Heart left ventricle (tissue), 16 donors: Measurements from ENCODE around the gene SORCS2. TPM values are rescaled to one million over a fixed set of nuclear protein-coding genes. Genes with fewer than 3 reads are reported as not detected.
A peak's percentile ranks its signal among the peaks of the same experiment; 100 is the strongest.

ENCODE experiments used
- ATAC-seq, 4 donors: fragments of 200-7000 bp; cut with Tn5 transposase; one replicate each; pipeline ENCODE4 v1.9.1; 2020 to 2022; ENCODE audit warnings: moderate library complexity in 4 of 4, mild to moderate bottlenecking in 3 of 4, moderate number of reproducible peaks in 1 of 4
- DNase-seq, 5 donors: peaks; one replicate each; pipeline ENCODE4 v3.0.0-alpha.2; 2020
- H3K27ac ChIP-seq, 12 donors: fragments of 200-600 bp; sonication (generic) in 4 of 12; one replicate each; pipeline versions ENCODE4 v1.5.0 to v1.8.0; 2016 to 2022; ENCODE audit warnings: mild to moderate bottlenecking in 2 of 12
- H3K27me3 ChIP-seq, 9 donors: fragments of 200-600 bp; sonication (generic) in 2 of 9; one replicate each; pipeline versions ENCODE4 v1.5.1 to v1.8.0; 2016 to 2022; ENCODE audit warnings: mild to moderate bottlenecking in 3 of 9
- H3K36me3 ChIP-seq, 9 donors: fragments of 200-600 bp; sonication (generic) in 2 of 9; one replicate each; pipeline versions ENCODE4 v1.5.0 to v1.8.0; 2018 to 2022; ENCODE audit warnings: mild to moderate bottlenecking in 2 of 9
- H3K4me1 ChIP-seq, 12 donors: fragments of 200-600 bp; sonication (generic) in 4 of 12; one replicate each; pipeline versions ENCODE4 v1.5.0 to v1.8.0; 2016 to 2022; ENCODE audit warnings: mild to moderate bottlenecking in 3 of 12
- H3K4me3 ChIP-seq, 12 donors: fragments of 200-600 bp; sonication (generic) in 4 of 12; one replicate each; pipeline versions ENCODE4 v1.5.0 to v1.8.0; 2017 to 2022; ENCODE audit warnings: mild to moderate bottlenecking in 9 of 12, moderate library complexity in 4 of 12
- H3K9me3 ChIP-seq, 12 donors: fragments of 200-600 bp; sonication (generic) in 4 of 12; one replicate each; pipeline versions ENCODE4 v1.5.0 to v1.8.0; 2016 to 2022; ENCODE audit warnings: mild to moderate bottlenecking in 1 of 12
- POLR2A ChIP-seq, 2 donors: fragments of 450-650 bp; IDR thresholded peaks; one replicate each; pipeline ENCODE4 v1.6.1; 2017; ENCODE audit warnings: antibody characterized with exemption in 2 of 2, mild to moderate bottlenecking in 2 of 2, moderate library complexity in 2 of 2
- WGBS, 4 donors: extraction: QIAGEN DNeasy Blood & Tissue Kit in 2 of 4; methylation state at CpG; one replicate each; pipeline versions ENCODE4 v1.1.5 to v1.1.7; 2013 to 2018; 5-methylcytosine and 5-hydroxymethylcytosine counted together
- intact Hi-C, 10 donors: fragments of 100-400 bp; cut with DNase I; formaldehyde crosslinking; loops; one replicate each; pipeline versions ENCODE4 v1.11.1 to v1.14.2; 2022
- polyA plus RNA-seq, 2 donors: library from polyadenylated mRNA; stranded (reverse); fragments of 200-250 nt; gene quantifications; one replicate each; pipeline ENCODE4 v1.2.3, GENCODE V29; 2013
- total RNA-seq, 9 donors: library from RNA; depleted of rRNA in 2 of 9; stranded (reverse); fragments of >200 nt in 2 of 9; fragmentation: NEBNext Ultra II Directional in 3 of 9; extraction: Animal tissue kit (Norgen Biotek cat#: 25700) in 3 of 9; gene quantifications; one replicate each; pipeline versions ENCODE4 v1.1.0 to v1.2.4, GENCODE V29; 2016 to 2023
- TF ChIP-seq, protein P1 (sequence below), 12 donors: fragments of 200-600 bp; sonication (generic) in 4 of 12; IDR thresholded peaks; one replicate each; pipeline versions ENCODE4 v1.5.0 to v1.8.0; 2018 to 2022; ENCODE audit warnings: antibody characterized with exemption in 12 of 12, mild to moderate bottlenecking in 5 of 12
- donor health status: ischemic (EF 13 %, LVEDD 7.1; RV severe dilation, severe dysfunction).
- donor health status: healthy with polysubstance abuse.
- donor health status: DM: no; HTN: yes; CAD: no.
- donor health status: DM: no; HTN: no; CAD: no.
- donor health status: ischemic (EF 25% LVEDD 6.9; RV normal size, moderate dysfunction).
- donor health status: ischemic (EF 25% LVEDD 5.7; RV mildly dilated, moderate dysfunction).
- donor health status: healthy.
- donor health status: DM: yes; HTN: yes; CAD: no.
- donor health status: ischemic (EF 35%, LVEDD 5.7; RV mildly dilated, moderate dysfunction).
- donor health status: nonischemic (EF 11% LVEDD 7.7; RV severe dilation, severe dysfunction).
- donor health status: DM: yes; HTN: yes; CAD: no.
- donor health status: PGD.
- donor health status: ischemic (EF 29% LVEDD 5.4; RV normal size, mild dysfunction).
- donor health status: nonischemic (EF 23%, LVEDD 6.1; RV moderate dilation, normal function).

SORCS2 gene
- total and polyA plus RNA-seq, 11 donors = 0.28 to 5.5 (median 2.4) TPM

DNA sequence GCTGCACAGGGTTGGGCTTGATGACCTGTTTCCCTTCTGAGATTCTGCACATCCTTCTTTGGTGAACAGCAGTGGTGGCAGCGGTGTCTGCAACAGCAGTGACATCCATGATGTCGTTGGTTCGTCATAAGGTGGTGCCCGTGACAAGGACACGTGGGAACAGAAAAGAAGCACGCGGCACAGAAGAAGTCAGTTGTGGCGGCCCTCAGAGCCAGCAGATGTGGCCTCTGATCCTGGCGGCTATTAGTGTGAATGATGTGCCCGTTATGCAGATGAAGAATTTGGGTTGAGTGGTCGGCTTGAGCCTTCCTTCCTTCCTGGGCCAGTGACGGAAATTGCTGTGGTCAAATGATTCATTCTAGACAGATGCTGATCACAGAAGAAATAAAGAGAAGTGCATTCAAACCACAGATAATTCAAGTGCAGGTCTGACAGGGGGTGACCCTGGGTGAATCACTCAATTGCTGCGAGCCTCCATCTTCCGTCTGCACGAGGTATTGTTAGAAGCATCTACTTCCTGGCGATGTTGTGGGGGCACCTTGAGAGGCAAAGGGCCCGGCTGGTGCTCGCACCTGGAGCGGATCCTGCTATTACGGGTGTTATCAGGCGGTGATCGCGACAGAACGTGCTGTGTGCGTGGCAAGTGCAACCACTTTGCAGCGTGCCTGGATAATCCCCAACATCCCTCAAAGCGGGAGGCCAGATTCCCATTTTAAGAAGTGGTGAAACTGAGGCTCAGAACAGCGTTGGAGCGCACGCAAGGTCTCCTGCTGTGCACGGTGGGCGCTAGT, 457.6 kb downstream of the SORCS2 start:
- Histone ChIP-seq H3K4me1 (peaks cover 0 to 79% (median 0%) of the 10 kb centered on the region in 12 donors), H3K9me3 (peaks cover 0 to under 1% (median 0%) of the 10 kb centered on the region in 12 donors), H3K4me3 (no peak overlapping the region), H3K27ac (peak overlapping the region in 1 of 12 donors; percentile 79), H3K36me3 (no peaks in the 10 kb centered on the region), H3K27me3 (peaks cover 0 to 25% (median 3%) of the 10 kb centered on the region in 9 donors)
- intact Hi-C loops = no loop called here
- TF ChIP-seq, protein P1, sequence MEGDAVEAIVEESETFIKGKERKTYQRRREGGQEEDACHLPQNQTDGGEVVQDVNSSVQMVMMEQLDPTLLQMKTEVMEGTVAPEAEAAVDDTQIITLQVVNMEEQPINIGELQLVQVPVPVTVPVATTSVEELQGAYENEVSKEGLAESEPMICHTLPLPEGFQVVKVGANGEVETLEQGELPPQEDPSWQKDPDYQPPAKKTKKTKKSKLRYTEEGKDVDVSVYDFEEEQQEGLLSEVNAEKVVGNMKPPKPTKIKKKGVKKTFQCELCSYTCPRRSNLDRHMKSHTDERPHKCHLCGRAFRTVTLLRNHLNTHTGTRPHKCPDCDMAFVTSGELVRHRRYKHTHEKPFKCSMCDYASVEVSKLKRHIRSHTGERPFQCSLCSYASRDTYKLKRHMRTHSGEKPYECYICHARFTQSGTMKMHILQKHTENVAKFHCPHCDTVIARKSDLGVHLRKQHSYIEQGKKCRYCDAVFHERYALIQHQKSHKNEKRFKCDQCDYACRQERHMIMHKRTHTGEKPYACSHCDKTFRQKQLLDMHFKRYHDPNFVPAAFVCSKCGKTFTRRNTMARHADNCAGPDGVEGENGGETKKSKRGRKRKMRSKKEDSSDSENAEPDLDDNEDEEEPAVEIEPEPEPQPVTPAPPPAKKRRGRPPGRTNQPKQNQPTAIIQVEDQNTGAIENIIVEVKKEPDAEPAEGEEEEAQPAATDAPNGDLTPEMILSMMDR (IDR thresholded peaks at IDR 0.05) = no peak
- TF ChIP-seq POLR2A (IDR thresholded peaks at IDR 0.05) = no peak
- DNase-seq (no peak), ATAC-seq (peak in 3 of 4 donors; percentile 21 to 44 (median 23))
- WGBS, 4 donors = 75 to 83% (median 76%) methylated on average over 27 to 32 of the region's 32 CpGs

DNA sequence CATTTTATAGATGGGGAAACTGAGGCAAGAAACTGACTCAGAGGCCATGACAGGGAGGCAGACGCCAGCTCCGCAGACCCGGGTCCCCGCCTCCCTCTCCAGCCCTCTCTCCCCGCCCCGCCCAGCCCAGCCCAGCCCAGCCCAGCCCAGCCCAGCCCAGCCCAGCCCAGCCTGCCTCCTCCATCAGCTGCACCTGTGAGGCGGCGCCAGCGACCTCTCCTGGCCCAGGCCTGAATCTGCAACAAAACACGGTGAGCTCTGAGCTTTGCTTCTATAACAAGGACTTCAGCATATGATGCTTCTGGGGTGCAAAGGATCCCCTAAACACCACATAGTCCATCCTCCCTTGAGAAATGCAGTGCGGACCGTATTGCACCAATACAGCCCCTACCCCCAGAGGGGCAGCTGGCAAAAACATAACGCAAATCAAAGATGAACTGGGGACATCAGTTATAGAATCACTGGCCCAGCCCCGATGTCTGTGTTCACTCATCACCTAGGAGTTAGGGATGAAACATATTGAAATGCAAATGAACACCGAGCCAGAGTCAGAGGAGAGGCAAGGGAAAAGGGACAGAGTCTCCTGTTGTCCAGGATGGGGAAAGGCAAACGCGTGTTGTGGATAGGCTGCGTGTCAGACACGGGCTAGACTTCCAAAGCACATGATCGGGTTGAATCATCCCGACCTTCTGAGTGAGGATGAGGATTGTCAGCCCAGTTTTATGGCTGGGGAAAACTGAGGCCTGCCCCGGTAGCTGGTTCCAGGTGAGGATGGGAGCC, 458.5 kb downstream of the SORCS2 start:
- intact Hi-C loops = no loop called here
- 53 to 68% (median 57%) methylated on average over 13 to 22 of the region's 22 CpGs for WGBS, 4 donors
- no peaks in the 10 kb centered on the region for H3K36me3 ChIP-seq
- no peaks in the 10 kb centered on the region for H3K9me3 ChIP-seq
- ATAC-seq = no peak
- H3K4me1 ChIP-seq = peaks cover 0 to 76% (median 0%) of the 10 kb centered on the region in 12 donors
- H3K4me3 ChIP-seq = no peak overlapping the region
- TF ChIP-seq, protein P1 (IDR thresholded peaks at IDR 0.05) = no peak
- no peak for TF ChIP-seq POLR2A (IDR thresholded peaks at IDR 0.05)
- H3K27me3 ChIP-seq = peaks cover 0 to 31% (median 3%) of the 10 kb centered on the region in 9 donors
- DNase-seq = no peak
- H3K27ac ChIP-seq = no peak overlapping the region

DNA sequence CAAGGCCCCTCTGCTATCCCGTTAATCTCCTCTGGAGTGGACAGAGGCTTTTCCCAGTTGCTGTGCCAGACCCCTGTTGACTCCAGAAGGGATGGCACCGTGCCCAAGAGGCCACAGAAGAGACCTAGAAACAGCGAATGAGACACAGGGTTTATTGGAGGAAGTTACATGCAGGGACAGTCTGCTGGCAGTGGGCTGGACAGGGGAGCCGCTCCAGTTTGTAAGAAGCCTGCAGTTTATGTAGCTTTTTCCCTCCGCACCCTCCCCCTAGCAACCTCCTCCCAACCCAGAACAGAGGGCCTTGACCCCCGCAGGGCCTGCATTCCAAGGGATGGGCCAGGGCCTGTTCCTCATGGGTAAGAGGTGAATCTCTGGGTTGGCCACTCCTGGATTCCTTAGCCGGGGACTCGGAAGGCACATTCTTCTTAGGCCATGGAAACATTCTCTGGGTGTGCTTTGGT, 459.2 kb downstream of the SORCS2 start:
- H3K27ac ChIP-seq = peak overlapping the region in 1 of 12 donors; percentile 20
- intact Hi-C loops = no loop called here
- no peaks in the 10 kb centered on the region for H3K9me3 ChIP-seq
- DNase-seq (peak in 1 of 5 donors; percentile 54), ATAC-seq (no peak)
- TF ChIP-seq, protein P1 (IDR thresholded peaks at IDR 0.05) = no peak
- TF ChIP-seq POLR2A (IDR thresholded peaks at IDR 0.05) = no peak
- H3K27me3 ChIP-seq = peaks cover 0 to 37% (median 3%) of the 10 kb centered on the region in 9 donors
- no peaks in the 10 kb centered on the region for H3K36me3 ChIP-seq
- H3K4me3 ChIP-seq = no peak overlapping the region
- peaks cover 0 to 69% (median 0%) of the 10 kb centered on the region in 12 donors for H3K4me1 ChIP-seq
- WGBS, 4 donors = 64 to 75% (median 68%) methylated on average over 7 to 8 of the region's 8 CpGs

DNA sequence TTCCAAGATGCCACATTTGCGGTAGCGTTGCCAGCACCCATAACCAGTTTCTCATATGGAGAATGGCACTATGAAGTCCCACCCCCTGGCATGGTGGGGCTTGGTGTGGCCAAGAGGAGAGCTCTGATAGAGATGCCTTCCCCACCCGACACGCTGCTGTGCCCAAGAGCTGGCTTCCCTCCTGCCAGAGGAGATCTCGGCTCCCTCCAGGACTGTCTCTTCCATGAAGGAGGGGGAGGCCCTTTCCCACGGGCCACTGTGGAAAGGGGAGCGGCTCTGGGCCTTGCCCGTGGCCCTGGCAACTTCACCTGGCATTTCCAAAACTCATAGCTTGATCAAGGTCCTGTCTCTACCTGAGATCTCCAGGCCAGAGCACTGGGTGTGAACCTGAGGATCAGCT, 459.7 kb downstream of the SORCS2 start:
- no peak for DNase-seq
- ATAC-seq = no peak
- TF ChIP-seq, protein P1 (IDR thresholded peaks at IDR 0.05) = no peak
- TF ChIP-seq POLR2A (IDR thresholded peaks at IDR 0.05) = no peak
- WGBS, 4 donors = 75 to 82% (median 80%) methylated on average over 4 to 8 of the region's 8 CpGs
- peaks cover 0 to 63% (median 0%) of the 10 kb centered on the region in 12 donors for H3K4me1 ChIP-seq
- H3K27me3 ChIP-seq = peaks cover 0 to 39% (median 3%) of the 10 kb centered on the region in 9 donors
- H3K4me3 ChIP-seq = peak overlapping the region in 1 of 12 donors; percentile 41
- intact Hi-C loops = no loop called here
- H3K36me3 ChIP-seq = no peaks in the 10 kb centered on the region
- peak overlapping the region in 1 of 12 donors; percentile 20 for H3K27ac ChIP-seq
- no peaks in the 10 kb centered on the region for H3K9me3 ChIP-seq
